ENCODE results near the gene NUDT5.

The NUDT5 gene

DNA sequence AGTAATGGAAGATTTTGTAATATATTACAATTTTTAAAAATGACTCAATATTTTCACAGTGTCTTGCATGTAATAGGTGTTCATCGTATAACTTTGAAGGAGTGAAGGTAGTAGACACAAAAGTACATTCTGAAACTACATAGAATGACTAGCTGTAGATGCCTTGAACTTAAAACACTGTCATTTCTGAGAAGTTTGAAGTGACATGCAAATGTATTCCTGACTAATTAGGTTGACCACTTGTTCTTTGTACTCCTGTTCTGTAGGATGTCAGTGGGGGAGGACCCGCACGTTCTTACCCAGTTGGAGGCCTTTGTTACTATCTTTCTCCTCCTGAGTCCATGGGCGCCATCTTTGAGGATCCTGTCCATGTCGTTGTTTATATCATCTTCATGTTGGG, 35.0 kb downstream of the NUDT5 start:
- DNase-seq: no peak

DNA sequence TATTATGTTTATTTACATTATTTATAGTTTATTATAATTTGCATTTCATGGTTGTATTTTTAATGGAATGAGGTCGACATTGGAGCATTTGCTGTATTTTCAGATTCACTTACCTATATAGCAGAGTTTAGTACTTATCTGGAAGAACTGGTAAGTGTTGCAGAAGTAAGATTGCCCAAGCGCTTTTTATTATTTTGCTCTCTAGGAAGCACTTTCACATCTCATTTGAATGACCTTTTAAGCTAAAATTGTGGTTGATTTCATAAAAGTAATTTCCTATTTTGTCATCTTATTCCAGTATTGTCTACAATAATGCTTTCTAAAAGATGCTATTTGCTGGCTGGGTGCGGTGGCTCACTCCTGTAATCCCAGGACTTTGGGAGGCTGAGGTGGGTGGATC, 37.6 kb downstream of the NUDT5 start:
- no peak for DNase-seq

DNA sequence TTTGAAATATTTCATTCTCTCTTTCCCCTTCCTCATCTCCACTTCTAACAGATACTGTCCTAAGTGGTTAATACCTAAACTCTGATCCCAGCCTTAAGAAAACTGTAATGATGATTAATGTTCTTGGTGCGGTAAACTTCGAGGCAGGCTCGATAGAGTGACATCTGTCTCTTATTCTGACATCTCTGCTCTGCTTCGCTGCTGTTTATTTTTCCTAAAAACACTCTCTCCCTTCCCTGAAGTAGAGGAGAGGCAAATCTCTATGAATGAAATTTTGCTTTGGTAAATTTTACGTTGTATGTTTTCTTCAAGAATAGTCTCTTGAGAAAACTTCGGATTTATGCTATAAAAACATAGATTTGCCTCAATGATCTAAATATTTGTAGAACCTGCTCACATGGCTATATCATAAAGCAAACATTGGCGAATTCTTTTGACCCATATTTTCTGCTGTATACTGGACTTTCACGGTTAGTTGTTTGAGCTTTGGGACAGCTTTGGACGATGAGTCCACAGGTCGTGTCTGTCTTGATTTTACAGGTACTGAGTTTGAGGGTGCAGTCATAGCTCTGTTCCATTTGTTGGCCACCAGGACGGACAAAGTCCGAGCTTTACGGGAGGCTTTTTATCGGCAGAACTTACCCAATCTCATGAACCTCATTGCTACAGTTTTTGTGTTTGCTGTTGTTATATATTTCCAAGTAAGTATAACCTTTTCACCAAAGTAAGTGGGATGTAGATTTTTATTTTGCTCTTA, 39.1 kb downstream of the NUDT5 start:
- DNase-seq: no peak

DNA sequence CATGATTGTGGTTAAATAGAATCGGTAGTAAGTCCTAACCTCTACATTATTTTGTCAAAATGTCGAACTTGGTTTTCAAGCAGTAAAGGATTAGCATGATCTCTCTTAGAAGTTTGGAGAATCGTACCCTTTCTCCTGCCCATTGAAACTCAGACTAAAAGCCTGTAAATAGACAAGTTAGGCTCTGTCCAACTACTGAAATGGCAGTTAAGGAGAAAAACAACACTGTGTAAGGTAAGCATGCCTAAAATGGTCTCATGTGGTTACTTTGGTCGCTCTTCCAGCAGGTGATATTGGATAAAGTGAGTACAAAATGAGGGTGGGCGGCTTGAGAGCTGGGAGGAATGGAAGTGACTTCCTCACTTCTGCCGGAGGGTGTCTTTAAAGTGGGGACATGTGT, 41.2 kb downstream of the NUDT5 start:
- DNase-seq: no peak

DNA sequence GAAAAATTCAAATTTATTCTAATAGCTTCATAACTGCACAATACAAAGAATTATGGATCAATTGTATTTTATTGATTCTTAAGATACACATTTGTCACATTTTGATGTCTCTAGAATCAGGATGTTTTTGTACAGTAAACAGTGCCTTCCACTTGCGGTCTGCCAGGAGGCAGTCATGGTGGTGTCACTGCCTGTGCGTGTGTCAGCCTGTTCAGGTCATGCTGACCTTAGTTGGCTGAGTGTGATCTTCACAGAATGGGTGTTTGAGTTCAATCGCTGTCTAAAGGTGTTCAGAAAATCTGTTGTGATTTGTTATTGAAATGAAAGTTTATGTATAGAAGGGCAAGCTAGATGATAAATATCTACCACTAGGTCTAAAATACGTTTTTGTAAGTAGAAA, 45.5 kb downstream of the NUDT5 start:
- DNase-seq: no peak

DNA sequence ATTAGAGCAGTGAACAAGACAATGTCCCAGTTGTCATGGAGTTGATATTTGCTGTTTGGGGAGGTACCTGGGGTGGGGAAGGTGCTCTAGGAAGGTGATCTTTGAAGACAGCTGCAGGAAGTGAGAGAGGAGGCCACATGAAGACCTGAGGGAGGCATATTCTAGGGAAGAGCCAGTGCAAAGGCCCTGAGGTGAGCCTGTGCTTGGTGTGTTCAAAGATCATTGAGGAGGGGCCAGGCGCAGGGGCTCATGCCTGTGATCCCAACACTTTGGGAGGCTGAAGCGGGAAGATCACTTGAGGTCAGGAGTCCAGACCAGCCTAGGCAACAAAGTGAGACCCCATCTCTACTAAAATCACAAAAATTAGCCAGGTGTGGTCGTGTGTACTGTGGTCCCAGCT, 51.2 kb downstream of the NUDT5 start:
- no peak for DNase-seq

DNA sequence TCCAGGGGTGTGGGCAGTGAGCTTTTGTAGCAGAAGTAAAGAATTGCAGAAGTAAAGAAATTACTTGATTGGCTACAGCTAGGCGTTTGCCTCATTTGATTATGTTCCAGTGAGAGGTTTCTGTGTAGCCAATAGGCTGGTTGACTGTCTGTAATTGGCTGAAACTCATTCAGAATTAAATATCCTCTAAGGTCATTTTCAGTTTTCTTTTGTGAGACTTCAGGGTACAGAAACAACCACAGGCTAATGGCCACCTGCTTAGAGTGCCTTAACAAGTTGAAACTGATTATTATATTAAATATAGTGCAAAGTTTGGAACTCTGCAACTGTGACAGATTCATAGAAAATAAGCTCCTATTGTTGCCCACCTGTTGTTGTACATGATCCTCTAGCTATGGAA, 55.7 kb downstream of the NUDT5 start:
- no peak for DNase-seq

DNA sequence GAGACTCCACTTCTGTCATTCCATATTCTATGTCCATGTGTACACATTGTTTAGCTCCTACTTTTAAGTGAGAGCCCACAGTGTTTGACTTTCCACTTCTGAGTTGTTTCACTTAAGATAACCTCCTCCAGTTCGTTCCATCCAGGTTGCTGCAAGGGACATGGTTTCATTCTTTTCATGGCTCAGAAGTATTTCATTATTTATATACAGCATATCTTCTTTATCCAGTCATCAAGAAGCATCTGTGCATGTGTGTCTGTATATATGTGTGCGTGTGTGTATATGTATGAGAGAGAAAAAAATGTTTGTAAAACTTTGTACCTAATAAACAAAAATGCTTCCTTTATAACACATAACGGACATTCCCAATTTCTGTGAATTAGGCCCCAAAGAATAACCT, 60.1 kb downstream of the NUDT5 start:
- DNase-seq: no peak

DNA sequence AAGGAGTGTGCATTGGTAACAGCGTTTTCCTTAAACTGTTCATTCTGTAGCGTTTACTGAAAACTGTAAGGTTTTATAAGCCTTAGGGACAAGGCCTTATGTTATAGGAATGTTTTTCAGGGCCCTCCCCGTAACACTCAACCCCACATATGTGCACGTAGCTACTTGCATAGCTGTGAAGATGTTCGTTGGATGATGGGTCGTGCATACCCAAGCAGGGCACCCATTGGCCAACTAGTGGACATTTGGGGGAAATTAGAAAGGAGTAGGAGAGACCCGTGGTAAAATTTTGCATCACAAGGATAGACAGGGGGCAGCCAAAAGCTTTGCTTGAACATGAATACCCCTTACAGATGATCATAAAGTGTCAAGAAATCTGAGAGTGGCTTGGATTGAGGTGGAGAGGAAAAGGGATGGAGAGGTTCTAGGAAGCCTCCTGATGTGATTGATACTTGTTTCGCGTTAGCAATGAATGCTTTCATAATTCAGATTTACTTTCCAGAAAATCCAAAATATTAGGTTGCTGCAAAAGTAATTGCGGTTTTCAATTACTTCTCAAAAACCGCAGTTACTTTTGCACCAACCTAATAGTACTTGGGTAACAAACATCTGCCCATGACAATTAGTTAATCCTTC, 65.3 kb downstream of the NUDT5 start:
- DNase-seq: peak; percentile 43

DNA sequence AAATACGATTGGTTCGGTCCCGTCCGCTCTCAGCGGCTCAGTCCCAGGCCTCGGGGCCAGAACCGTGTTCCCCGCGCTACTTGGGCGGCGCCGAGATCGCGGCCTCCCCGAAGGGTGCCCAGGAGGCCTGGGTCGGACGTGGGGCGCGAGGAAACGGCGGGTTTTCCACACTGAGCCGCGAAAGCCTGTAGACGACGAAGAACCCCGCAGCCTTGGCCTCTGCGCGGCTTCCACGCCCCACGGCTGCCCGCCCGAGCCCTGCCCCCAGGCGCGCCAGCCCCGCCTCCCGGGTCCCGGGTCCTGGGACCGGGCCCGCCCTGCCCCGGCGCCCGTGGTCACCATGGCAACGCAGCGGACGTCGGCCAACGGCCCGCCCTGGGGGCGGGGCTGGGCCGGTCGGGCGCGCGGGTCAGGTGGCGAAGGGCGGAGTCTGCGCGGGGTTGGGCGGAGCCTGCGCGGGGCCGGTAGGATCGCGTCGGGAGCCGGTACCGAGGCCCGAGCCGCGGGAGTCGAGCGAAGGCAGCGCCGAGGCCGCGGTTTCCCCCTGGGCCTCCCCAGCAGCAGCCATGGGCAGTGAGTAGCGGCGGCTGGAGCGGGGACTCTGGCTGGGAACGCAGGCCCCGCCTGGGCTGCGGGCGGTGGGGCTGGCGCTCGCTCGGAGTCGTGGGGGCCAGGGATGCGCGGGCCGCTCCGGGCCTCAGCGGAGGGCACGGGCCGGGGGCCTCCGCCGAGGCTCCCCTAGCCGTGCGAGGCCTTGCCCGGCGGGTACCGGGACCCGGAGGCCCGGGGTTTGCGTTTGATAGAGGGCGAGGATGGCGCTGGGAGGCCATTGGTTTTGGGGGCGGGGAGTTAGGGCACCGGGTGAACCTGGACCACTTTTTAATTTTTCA, 66.2 kb downstream of the NUDT5 start, which contains the start of gene SEC61A2:
Gene SEC61A2 (plus strand): TSS at position 456 of the 890 bp plus-strand sequence. CDS start 111 bp downstream, at position 567.
- DNase-seq: peak; percentile 54

DNA sequence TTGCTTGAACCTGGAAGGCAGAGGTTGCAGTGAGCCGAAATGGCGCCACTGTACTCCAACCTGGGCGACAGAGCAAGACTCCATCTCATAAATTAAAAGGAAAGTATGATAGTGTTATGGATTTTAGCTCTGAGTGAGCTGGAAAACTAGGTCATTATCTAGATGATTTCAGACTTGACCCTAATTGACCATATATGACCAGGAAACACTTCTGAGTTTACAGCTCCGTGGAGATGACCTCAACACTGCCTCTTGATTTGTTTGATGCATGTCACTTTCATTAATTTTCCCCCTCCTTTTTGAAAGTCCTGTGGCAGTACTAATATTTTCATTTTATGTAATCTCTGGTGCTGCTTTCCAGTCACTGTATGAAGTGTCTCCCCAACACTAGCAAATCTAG, 74.0 kb downstream of the NUDT5 start:
- no peak for DNase-seq
